H9 (cell line): ENCODE data around the gene TRABD2B. TPM values are rescaled to one million over a fixed set of nuclear protein-coding genes. Genes with fewer than 3 reads are reported as not detected.

Experiments used
- DNase-seq: peaks from one replicate; pipeline ENCODE4 v3.0.0-alpha.2; 2017
- H2AFZ ChIP-seq: one replicate; pipeline ENCODE4 v1.6.1; 2013; ENCODE audit warnings: mild to moderate bottlenecking, low read length, control low read depth, moderate library complexity
- H2AK5ac ChIP-seq: 2 replicates; pipeline ENCODE4 v1.6.1; 2013; ENCODE audit warnings: low read length, control low read depth, mixed read lengths; ENCODE audit not compliant: insufficient read length
- H2BK120ac ChIP-seq: one replicate; pipeline ENCODE4 v1.6.1; 2013; ENCODE audit warnings: low read depth, mild to moderate bottlenecking, low read length, control low read depth, inconsistent platforms; ENCODE audit not compliant: poor library complexity, severe bottlenecking
- H2BK12ac ChIP-seq: 2 replicates; pipeline ENCODE4 v1.6.1; 2013; ENCODE audit warnings: low read length, control low read depth, mixed read lengths, low read depth; ENCODE audit not compliant: insufficient read length
- H2BK15ac ChIP-seq: 2 replicates; pipeline ENCODE4 v1.6.1; 2013; ENCODE audit warnings: low read depth, low read length, control low read depth
- H2BK20ac ChIP-seq: one replicate; pipeline ENCODE4 v1.6.1; 2013; ENCODE audit warnings: low read depth, mild to moderate bottlenecking, low read length, control low read depth, inconsistent platforms; ENCODE audit not compliant: poor library complexity, severe bottlenecking
- H2BK5ac ChIP-seq: 2 replicates; pipeline ENCODE4 v1.6.1; 2013; ENCODE audit warnings: low read length, control low read depth, mixed read lengths; ENCODE audit not compliant: insufficient read length
- H3K14ac ChIP-seq: 2 replicates; pipeline ENCODE4 v1.6.1; 2013; ENCODE audit warnings: low read length, control low read depth; ENCODE audit not compliant: insufficient read depth
- H3K18ac ChIP-seq: 2 replicates; pipeline ENCODE4 v1.6.1; 2013; ENCODE audit warnings: low read depth, mild to moderate bottlenecking, mixed read lengths, low read length, control low read depth; ENCODE audit not compliant: insufficient read length
- H3K23ac ChIP-seq: 2 replicates; pipeline ENCODE4 v1.6.1; 2013; ENCODE audit warnings: low read length, control low read depth, mixed read lengths, low read depth; ENCODE audit not compliant: insufficient read length
- H3K23me2 ChIP-seq: 2 replicates; pipeline ENCODE4 v1.6.1; 2013; ENCODE audit warnings: low read depth, mild to moderate bottlenecking, mixed read lengths, low read length, control low read depth; ENCODE audit not compliant: insufficient read length, poor library complexity, severe bottlenecking
- H3K27ac ChIP-seq: 2 replicates; pipeline ENCODE4 v1.5.1; 2013; ENCODE audit warnings: low read length, control low read depth, mixed read lengths, low read depth; ENCODE audit not compliant: insufficient read length
- H3K27me3 ChIP-seq: 2 replicates; pipeline ENCODE4 v1.6.1; 2013; ENCODE audit warnings: low read length, control low read depth, inconsistent platforms; ENCODE audit not compliant: insufficient read depth
- H3K4ac ChIP-seq: 2 replicates; pipeline ENCODE4 v1.6.1; 2013; ENCODE audit warnings: low read depth, mild to moderate bottlenecking, control low read depth, inconsistent platforms, low read length, moderate library complexity
- H3K4me1 ChIP-seq: 2 replicates; pipeline ENCODE4 v1.6.1; 2013; ENCODE audit warnings: low read length, control low read depth, inconsistent platforms; ENCODE audit not compliant: insufficient read depth
- H3K4me2 ChIP-seq: 2 replicates; pipeline ENCODE4 v1.6.1; 2013; ENCODE audit warnings: low read length, control low read depth, mixed read lengths; ENCODE audit not compliant: insufficient read length, insufficient read depth
- H3K56ac ChIP-seq: 2 replicates; pipeline ENCODE4 v1.6.1; 2013; ENCODE audit warnings: low read depth, mild to moderate bottlenecking, mixed read lengths, low read length, control low read depth; ENCODE audit not compliant: insufficient read length
- H3K79me1 ChIP-seq: 2 replicates; pipeline ENCODE4 v1.6.1; 2013; ENCODE audit warnings: low read depth, mild to moderate bottlenecking, moderate library complexity, low read length, control low read depth, inconsistent platforms; ENCODE audit not compliant: insufficient read depth, poor library complexity, severe bottlenecking
- H3K79me2 ChIP-seq: 2 replicates; pipeline ENCODE4 v1.6.1; 2013; ENCODE audit warnings: low read length, control low read depth, inconsistent platforms; ENCODE audit not compliant: insufficient read depth
- H3K9ac ChIP-seq: 2 replicates; pipeline ENCODE4 v1.6.1; 2013; ENCODE audit warnings: low read length, control low read depth, mixed read lengths; ENCODE audit not compliant: insufficient read length; ENCODE audit errors: extremely low read depth
- H3K9me3 ChIP-seq: one replicate; pipeline ENCODE4 v1.6.1; 2013; ENCODE audit warnings: low read depth, low read length, inconsistent platforms; ENCODE audit not compliant: control insufficient read depth
- H3T11ph ChIP-seq: one replicate; pipeline ENCODE4 v1.6.1; 2013; ENCODE audit warnings: mild to moderate bottlenecking, low read length, control low read depth, inconsistent platforms
- H4K20me1 ChIP-seq: one replicate; pipeline ENCODE4 v1.6.1; 2013; ENCODE audit not compliant: control insufficient read depth, insufficient read length, insufficient read depth
- H4K5ac ChIP-seq: 2 replicates; pipeline ENCODE4 v1.6.1; 2013; ENCODE audit warnings: low read depth, mild to moderate bottlenecking, mixed read lengths, low read length, control low read depth; ENCODE audit not compliant: insufficient read length
- H4K8ac ChIP-seq: replicated peaks from 2 replicates; pipeline ENCODE4 v1.6.1; 2013; ENCODE audit warnings: low read length, control low read depth, mixed read lengths, low read depth; ENCODE audit not compliant: insufficient read length
- H4K91ac ChIP-seq: 2 replicates; pipeline ENCODE4 v1.6.1; 2013; ENCODE audit warnings: low read depth, mild to moderate bottlenecking, moderate library complexity, mixed read lengths, low read length, control low read depth; ENCODE audit not compliant: insufficient read length
- H3K27ac Mint-ChIP-seq, 3 experiments: 2 replicates in 2 of 3; 3 replicates in 1 of 3; pipeline ENCODE4 v1.8.0; 2020 to 2021; ENCODE audit warnings: mixed read lengths in 3 of 3, mild to moderate bottlenecking in 1 of 3, moderate library complexity in 1 of 3
- H3K27me3 Mint-ChIP-seq: 2 replicates; pipeline ENCODE4 v1.8.0; 2021; ENCODE audit warnings: low read depth, mild to moderate bottlenecking, moderate library complexity, mixed read lengths
- H3K36me3 Mint-ChIP-seq, 3 experiments: 2 replicates in 2 of 3; 3 replicates in 1 of 3; pipeline ENCODE4 v1.8.0; 2020 to 2021; ENCODE audit warnings: low read depth in 3 of 3, mixed read lengths in 3 of 3; ENCODE audit not compliant: insufficient read depth in 1 of 3
- H3K4me1 Mint-ChIP-seq, 2 experiments: 2 replicates each; pipeline ENCODE4 v1.8.0; 2020; ENCODE audit warnings: mixed read lengths in 2 of 2
- H3K4me3 Mint-ChIP-seq, 2 experiments: 2 replicates in 1 of 2; 3 replicates in 1 of 2; pipeline ENCODE4 v1.8.0; 2020 to 2021; ENCODE audit warnings: mild to moderate bottlenecking in 2 of 2, mixed read lengths in 2 of 2, moderate library complexity in 1 of 2
- H3K9me3 Mint-ChIP-seq, 2 experiments: 2 replicates in 1 of 2; 3 replicates in 1 of 2; pipeline ENCODE4 v1.8.0; 2020; ENCODE audit warnings: mild to moderate bottlenecking in 2 of 2, mixed read lengths in 2 of 2, moderate library complexity in 1 of 2
- WGBS: extraction: QIAGEN DNeasy Blood & Tissue Kit; methylation state at CpG from one replicate; pipeline ENCODE4 v1.1.7; 2013; ENCODE audit warnings: missing lambda C conversion rate, low lambda C conversion rate, mixed read lengths; ENCODE audit not compliant: insufficient read length; ENCODE audit errors: extremely low coverage; 5-methylcytosine and 5-hydroxymethylcytosine counted together
- total RNA-seq: library from RNA; stranded (reverse); gene quantifications from 2 replicates; pipeline ENCODE4 v1.2.1, GENCODE V29; 2021
- TF ChIP-seq, protein P1 (sequence below): fragments of 200-600 bp; sonication (generic); conservative IDR thresholded peaks from 3 replicates; pipeline ENCODE4 v1.8.0; 2021; ENCODE audit warnings: antibody characterized with exemption, mild to moderate bottlenecking

The TRABD2B gene
- total RNA-seq, 1 experiment from 2014 or later: 2.3 TPM

DNA sequence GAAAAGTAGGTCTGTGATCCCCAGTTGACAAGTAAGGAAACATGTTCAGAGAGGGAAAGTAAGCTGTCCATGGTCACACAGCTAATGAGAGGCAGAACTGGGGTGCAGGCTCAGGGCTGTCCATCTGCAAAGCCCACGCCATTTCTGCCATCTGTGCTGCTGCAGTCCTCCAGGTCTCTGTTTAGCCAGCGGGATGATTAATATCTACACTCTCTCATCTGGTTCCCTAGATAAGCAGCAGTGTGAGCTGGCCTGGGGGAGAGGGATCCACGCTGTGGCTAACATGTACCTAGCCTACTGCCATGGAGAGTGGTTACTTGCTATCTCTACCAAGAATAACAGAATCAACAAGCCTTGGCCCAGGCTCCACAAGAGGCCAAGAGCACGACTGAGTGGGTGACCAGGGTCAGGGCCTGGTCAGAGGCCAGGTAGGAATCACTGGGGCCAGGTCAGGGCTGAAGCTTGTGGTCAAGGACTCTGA is 75.2 kb downstream of the TRABD2B start:
- no peaks in the 10 kb centered on the region for H3K79me2 ChIP-seq
- H2BK12ac ChIP-seq: no peak overlapping the region
- H3K4ac ChIP-seq: no peak overlapping the region
- Mint-ChIP-seq H3K4me1 (peaks cover 10 to 11% of the 10 kb centered on the region in 2 experiments), H3K4me3 (no peak overlapping the region), H3K9me3 (no peaks in the 10 kb centered on the region), H3K27me3 (peaks cover 2% of the 10 kb centered on the region), H3K27ac (no peak overlapping the region), H3K36me3 (no peaks in the 10 kb centered on the region)
- H3K18ac ChIP-seq: no peak overlapping the region
- H3K4me2 ChIP-seq: no peak overlapping the region
- TF ChIP-seq, protein P1, sequence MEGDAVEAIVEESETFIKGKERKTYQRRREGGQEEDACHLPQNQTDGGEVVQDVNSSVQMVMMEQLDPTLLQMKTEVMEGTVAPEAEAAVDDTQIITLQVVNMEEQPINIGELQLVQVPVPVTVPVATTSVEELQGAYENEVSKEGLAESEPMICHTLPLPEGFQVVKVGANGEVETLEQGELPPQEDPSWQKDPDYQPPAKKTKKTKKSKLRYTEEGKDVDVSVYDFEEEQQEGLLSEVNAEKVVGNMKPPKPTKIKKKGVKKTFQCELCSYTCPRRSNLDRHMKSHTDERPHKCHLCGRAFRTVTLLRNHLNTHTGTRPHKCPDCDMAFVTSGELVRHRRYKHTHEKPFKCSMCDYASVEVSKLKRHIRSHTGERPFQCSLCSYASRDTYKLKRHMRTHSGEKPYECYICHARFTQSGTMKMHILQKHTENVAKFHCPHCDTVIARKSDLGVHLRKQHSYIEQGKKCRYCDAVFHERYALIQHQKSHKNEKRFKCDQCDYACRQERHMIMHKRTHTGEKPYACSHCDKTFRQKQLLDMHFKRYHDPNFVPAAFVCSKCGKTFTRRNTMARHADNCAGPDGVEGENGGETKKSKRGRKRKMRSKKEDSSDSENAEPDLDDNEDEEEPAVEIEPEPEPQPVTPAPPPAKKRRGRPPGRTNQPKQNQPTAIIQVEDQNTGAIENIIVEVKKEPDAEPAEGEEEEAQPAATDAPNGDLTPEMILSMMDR: no peak
- no peaks in the 10 kb centered on the region for H3K9me3 ChIP-seq
- no CpG with 5 or more reads among the region's 4 CpGs for WGBS
- H4K5ac ChIP-seq: no peak overlapping the region
- H2AFZ ChIP-seq: no peak overlapping the region
- no peak overlapping the region for H3K23ac ChIP-seq
- no peaks in the 10 kb centered on the region for H3K27me3 ChIP-seq
- H3T11ph ChIP-seq: no peak overlapping the region
- no peak overlapping the region for H2BK5ac ChIP-seq
- no peaks in the 10 kb centered on the region for H3K4me1 ChIP-seq
- no peak overlapping the region for H3K27ac ChIP-seq
- H3K23me2 ChIP-seq: no peaks in the 10 kb centered on the region
- H2BK20ac ChIP-seq: no peak overlapping the region
- no peak overlapping the region for H3K56ac ChIP-seq
- H4K91ac ChIP-seq: no peak overlapping the region
- no peaks in the 10 kb centered on the region for H4K20me1 ChIP-seq
- H2BK15ac ChIP-seq: no peak overlapping the region
- H4K8ac ChIP-seq: no peak overlapping the region
- no peak overlapping the region; the same call in 1 of the 2 replicates for H3K14ac ChIP-seq
- H2AK5ac ChIP-seq: no peak overlapping the region
- H3K9ac ChIP-seq: no peak overlapping the region
- no peak overlapping the region for H2BK120ac ChIP-seq
- H3K79me1 ChIP-seq: no peaks in the 10 kb centered on the region
- DNase-seq: no peak
